Left cardiac atrium (tissue), 4 donors: ENCODE data around the gene B4GALT6. TPM values are rescaled to one million over a fixed set of nuclear protein-coding genes. Genes with fewer than 3 reads are reported as not detected.

ENCODE experiments used
- ATAC-seq, 2 donors: fragments of 200-7000 bp; cut with Tn5 transposase; one replicate each; pipeline ENCODE4 v1.9.1; 2020; ENCODE audit warnings: mild to moderate bottlenecking in 2 of 2, moderate library complexity in 2 of 2
- DNase-seq: peaks from one replicate; pipeline ENCODE4 v3.0.0-alpha.2; 2020
- intact Hi-C, 2 donors: fragments of 100-400 bp; cut with DNase I; formaldehyde crosslinking; loops; one replicate each; pipeline versions ENCODE4 v1.14.1 to v1.15.1; 2022 to 2023
- total RNA-seq, 2 donors: library from RNA; stranded (reverse); fragmentation: NEBNext Ultra II Directional; extraction: Animal tissue kit (Norgen Biotek cat#: 25700); gene quantifications; one replicate each; pipeline ENCODE4 v1.2.1, GENCODE V29; 2021
- donor health status: DM: no; HTN: yes; CAD: no.
- donor health status: DM: no; HTN: yes; CAD: no; lungs with severe emphysema.
- donor health status: DM: yes; HTN: yes; CAD: no.
- donor health status: Dilated cardiomyopathy.

Gene B4GALT6
- total RNA-seq, 2 donors from 2014 or later, result 7.9 to 12.0 TPM

GRCh38 chr18:31612124-31612523, 72.3 kb downstream of the B4GALT6 start:
- DNase-seq (no peak), ATAC-seq (peak in 1 of 2 donors; percentile 29)
- intact Hi-C loops, result no loop called here

GRCh38 chr18:31611511-31611910, 72.9 kb downstream of the B4GALT6 start:
- intact Hi-C loops, result no loop called here
- no peak for ATAC-seq
- DNase-seq, result no peak

GRCh38 chr18:31610286-31611205, 73.8 kb downstream of the B4GALT6 start:
- no peak for DNase-seq
- intact Hi-C loops, result no loop called here
- peak; percentile 23 to 71 for ATAC-seq

- DNase-seq (no peak), ATAC-seq (no peak)
- intact Hi-C loops, result no loop called here
These were observed 74.5 kb downstream of the B4GALT6 start for GRCh38 chr18:31609886-31610285.

GRCh38 chr18:31607384-31607783, 77.0 kb downstream of the B4GALT6 start:
- ATAC-seq (no peak), DNase-seq (no peak)
- intact Hi-C loops, result no loop called here

- ATAC-seq (no peak), DNase-seq (no peak)
- intact Hi-C loops, result no loop called here
These were observed 78.1 kb downstream of the B4GALT6 start for GRCh38 chr18:31606265-31606664.

- intact Hi-C loops, result no loop called here
- ATAC-seq, result no peak
These were observed 81.1 kb downstream of the B4GALT6 start for GRCh38 chr18:31603315-31603714.

GRCh38 chr18:31598021-31598805, 86.2 kb downstream of the B4GALT6 start:
- DNase-seq, result no peak
- intact Hi-C loops, result no loop called here
- ATAC-seq, result no peak

More at GRCh38 chr18:31603315-31603714, 81.1 kb downstream of the B4GALT6 start:
- no peak for DNase-seq

GRCh38 chr18:31596081-31596872, 88.1 kb downstream of the B4GALT6 start:
- intact Hi-C loops, result no loop called here
- ATAC-seq (no peak), DNase-seq (no peak)

GRCh38 chr18:31595121-31595771, 89.1 kb downstream of the B4GALT6 start:
- intact Hi-C loops, result no loop called here
- ATAC-seq (no peak), DNase-seq (no peak)

GRCh38 chr18:31592506-31593157, 91.7 kb downstream of the B4GALT6 start:
- DNase-seq, result no peak
- intact Hi-C loops, result no loop called here
- ATAC-seq, result no peak

GRCh38 chr18:31591628-31592027, 92.8 kb downstream of the B4GALT6 start, which contains the start of gene TTR:
TTR (plus strand) TSS chr18:31591877; CDS start chr18:31591903, 26 bp downstream.
- ATAC-seq (no peak), DNase-seq (no peak)
- intact Hi-C loops, result no loop called here

GRCh38 chr18:31591113-31591512, 93.3 kb downstream of the B4GALT6 start:
- intact Hi-C loops, result no loop called here
- no peak for ATAC-seq
- DNase-seq, result no peak

- ATAC-seq, result no peak
- intact Hi-C loops, result no loop called here
- no peak for DNase-seq
These were observed 93.8 kb downstream of the B4GALT6 start for GRCh38 chr18:31590570-31590969.

- no peak for ATAC-seq
- intact Hi-C loops, result no loop called here
- no peak for DNase-seq
These were observed 96.9 kb downstream of the B4GALT6 start for GRCh38 chr18:31587529-31587928.

- DNase-seq (no peak), ATAC-seq (no peak)
- intact Hi-C loops, result no loop called here
These were observed 97.8 kb downstream of the B4GALT6 start for GRCh38 chr18:31586616-31587015.

GRCh38 chr18:31585991-31586390, 98.4 kb downstream of the B4GALT6 start:
- intact Hi-C loops, result no loop called here
- no peak for DNase-seq
- no peak for ATAC-seq

- no peak for ATAC-seq
- intact Hi-C loops, result no loop called here
- no peak for DNase-seq
These were observed 101.1 kb downstream of the B4GALT6 start for GRCh38 chr18:31583185-31583854.
